ENCODE results near the gene ATXN7. TPM values are rescaled to one million over a fixed set of nuclear protein-coding genes. Genes with fewer than 3 reads are reported as not detected.

Gene ATXN7
- total and polyA plus RNA-seq, 7 donors, result 2.4 to 27.2 (median 16.2) TPM

DNA sequence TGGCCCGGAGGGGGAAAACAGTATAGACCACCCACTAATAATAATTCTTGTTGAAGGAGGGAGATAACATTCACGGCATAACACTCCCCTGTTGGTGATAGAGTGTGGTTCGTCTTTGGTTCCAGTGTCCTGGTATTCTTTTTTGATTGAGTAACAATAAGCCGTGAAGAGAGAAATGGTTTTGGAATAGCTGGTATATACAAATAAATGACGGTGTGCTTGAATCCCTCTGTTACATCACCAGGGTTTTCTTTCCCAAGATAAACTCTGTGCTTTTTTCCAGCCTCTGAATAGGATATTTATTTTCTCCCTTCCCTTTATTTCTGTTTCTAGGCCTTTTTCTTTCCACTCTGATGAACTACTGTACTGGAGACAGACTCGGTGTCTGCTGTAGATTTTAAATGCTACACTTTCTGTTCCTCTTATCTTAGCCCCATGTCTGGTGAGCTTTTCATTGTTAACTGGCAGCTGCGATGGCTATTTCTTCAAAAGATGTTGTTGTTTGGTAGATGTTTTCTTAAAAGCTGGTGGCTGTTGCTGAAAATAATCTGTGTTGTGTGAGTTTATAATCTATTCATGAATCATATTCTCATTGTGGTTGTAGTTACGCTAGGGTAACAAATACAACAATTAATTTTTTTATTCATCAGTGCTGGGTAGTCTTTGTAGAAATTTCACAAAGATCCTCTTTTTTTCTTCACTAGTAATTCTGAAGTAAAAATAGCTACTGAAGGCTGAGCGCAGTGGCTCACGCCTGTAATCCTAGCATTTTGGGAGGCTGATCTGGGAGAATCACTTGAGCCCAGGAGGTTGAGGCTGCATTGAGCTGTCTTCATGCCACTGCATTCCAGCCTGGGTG is 64.0 kb downstream of the ATXN7 start:
- ATAC-seq (no peak), DNase-seq (no peak)
- Histone ChIP-seq H3K27me3 (ENCODE audit: insufficient read depth in 3 of 3, low read length in 2 of 3) (no peaks in the 10 kb centered on the region), H3K4me1 (peaks cover 13% of the 10 kb centered on the region), H3K36me3 (ENCODE audit: insufficient read depth in 1 of 2, low read depth in 1 of 2) (peaks cover 0 to 39% of the 10 kb centered on the region in 2 donors), H3K4me3 (no peak overlapping the region), H3K27ac (no peak overlapping the region), H3K9me3 (no peaks in the 10 kb centered on the region)
- intact Hi-C loops (cut with DNase I), result no loop called here
- TF ChIP-seq, protein P1, sequence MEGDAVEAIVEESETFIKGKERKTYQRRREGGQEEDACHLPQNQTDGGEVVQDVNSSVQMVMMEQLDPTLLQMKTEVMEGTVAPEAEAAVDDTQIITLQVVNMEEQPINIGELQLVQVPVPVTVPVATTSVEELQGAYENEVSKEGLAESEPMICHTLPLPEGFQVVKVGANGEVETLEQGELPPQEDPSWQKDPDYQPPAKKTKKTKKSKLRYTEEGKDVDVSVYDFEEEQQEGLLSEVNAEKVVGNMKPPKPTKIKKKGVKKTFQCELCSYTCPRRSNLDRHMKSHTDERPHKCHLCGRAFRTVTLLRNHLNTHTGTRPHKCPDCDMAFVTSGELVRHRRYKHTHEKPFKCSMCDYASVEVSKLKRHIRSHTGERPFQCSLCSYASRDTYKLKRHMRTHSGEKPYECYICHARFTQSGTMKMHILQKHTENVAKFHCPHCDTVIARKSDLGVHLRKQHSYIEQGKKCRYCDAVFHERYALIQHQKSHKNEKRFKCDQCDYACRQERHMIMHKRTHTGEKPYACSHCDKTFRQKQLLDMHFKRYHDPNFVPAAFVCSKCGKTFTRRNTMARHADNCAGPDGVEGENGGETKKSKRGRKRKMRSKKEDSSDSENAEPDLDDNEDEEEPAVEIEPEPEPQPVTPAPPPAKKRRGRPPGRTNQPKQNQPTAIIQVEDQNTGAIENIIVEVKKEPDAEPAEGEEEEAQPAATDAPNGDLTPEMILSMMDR (IDR thresholded peaks at IDR 0.05), result no peak
- 84 to 88% (median 87%) methylated on average over 10 of the region's 10 CpGs for WGBS, 3 donors

DNA sequence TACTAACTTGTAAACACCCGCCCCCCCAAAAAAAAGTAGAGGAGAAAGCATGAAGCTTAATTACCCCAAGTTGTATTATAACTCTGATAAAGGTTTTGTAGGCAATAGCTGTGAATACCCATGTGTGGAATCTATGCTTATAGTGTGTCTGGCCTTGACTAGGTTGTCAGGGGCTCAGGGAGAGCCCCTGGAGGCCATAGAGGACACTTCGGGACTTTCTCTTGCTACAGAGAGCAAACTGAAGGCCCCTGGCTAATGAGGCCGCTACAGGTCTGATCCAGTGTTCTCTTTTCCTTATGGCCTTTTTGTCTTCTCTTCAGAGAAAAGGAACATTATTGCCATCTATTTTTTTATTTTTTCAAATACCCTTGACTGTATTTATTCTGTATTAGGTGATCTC is 67.6 kb downstream of the ATXN7 start:
- Histone ChIP-seq H3K36me3 (ENCODE audit: insufficient read depth in 1 of 2, low read depth in 1 of 2) (peaks cover 0 to 14% of the 10 kb centered on the region in 2 donors), H3K4me3 (no peak overlapping the region), H3K27ac (no peak overlapping the region), H3K4me1 (peaks cover 31% of the 10 kb centered on the region), H3K9me3 (no peaks in the 10 kb centered on the region), H3K27me3 (ENCODE audit: insufficient read depth in 3 of 3, low read length in 2 of 3) (no peaks in the 10 kb centered on the region)
- DNase-seq (no peak), ATAC-seq (no peak)
- TF ChIP-seq, protein P1 (IDR thresholded peaks at IDR 0.05), result no peak
- intact Hi-C loops (cut with DNase I), result no loop called here
- 89 to 94% (median 92%) methylated on average over 3 of the region's 3 CpGs for WGBS, 3 donors

GRCh38 chr3:63932509-63933212 is 69.0 kb downstream of the ATXN7 start:
- intact Hi-C loops (cut with DNase I), result no loop called here
- TF ChIP-seq, protein P1 (IDR thresholded peaks at IDR 0.05), result no peak
- Histone ChIP-seq H3K9me3 (no peaks in the 10 kb centered on the region), H3K4me3 (no peak overlapping the region), H3K4me1 (peaks cover 35% of the 10 kb centered on the region), H3K27me3 (ENCODE audit: insufficient read depth in 3 of 3, low read length in 2 of 3) (no peaks in the 10 kb centered on the region), H3K36me3 (ENCODE audit: insufficient read depth in 1 of 2, low read depth in 1 of 2) (peaks cover 0 to 2% of the 10 kb centered on the region in 2 donors), H3K27ac (no peak overlapping the region)
- DNase-seq (no peak), ATAC-seq (peak in 2 of 4 donors; percentile 38 to 62)
- WGBS, 3 donors, result 62 to 71% (median 65%) methylated on average over 3 of the region's 3 CpGs

DNA sequence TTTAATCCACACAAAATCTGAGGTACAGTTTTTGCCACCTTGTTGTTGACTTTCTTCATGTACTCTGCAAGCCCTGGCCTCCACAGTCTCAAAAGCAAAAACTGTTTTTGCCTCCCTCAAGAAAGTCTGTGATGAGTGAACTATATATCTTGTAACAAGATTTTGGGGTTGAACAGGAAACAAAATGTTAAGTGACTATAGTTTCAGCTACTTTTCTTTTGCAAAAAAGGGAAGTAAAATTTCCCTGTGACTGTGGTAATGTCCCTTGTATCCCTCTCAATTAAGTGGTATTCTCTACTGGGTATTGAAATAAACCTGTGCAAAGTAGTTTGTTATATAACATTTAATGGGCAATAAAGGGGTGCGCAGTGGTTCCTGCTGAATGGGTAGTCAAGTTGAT is 69.8 kb downstream of the ATXN7 start:
- peaks cover 39% of the 10 kb centered on the region for H3K4me1 ChIP-seq

More for the DNA sequence above, 69.8 kb downstream of the ATXN7 start:
- ATAC-seq (no peak), DNase-seq (no peak)
- Histone ChIP-seq H3K36me3 (ENCODE audit: insufficient read depth in 1 of 2, low read depth in 1 of 2) (no peaks in the 10 kb centered on the region), H3K4me3 (no peak overlapping the region), H3K9me3 (no peaks in the 10 kb centered on the region), H3K27me3 (ENCODE audit: insufficient read depth in 3 of 3, low read length in 2 of 3) (no peaks in the 10 kb centered on the region), H3K27ac (no peak overlapping the region)
- TF ChIP-seq, protein P1 (IDR thresholded peaks at IDR 0.05), result no peak
- WGBS, 3 donors, result 96 to 100% (median 97%) methylated on average over 1 of the region's 1 CpG
- intact Hi-C loops (cut with DNase I), result no loop called here

All from psoas muscle (tissue), 8 donors.